Measurements from ENCODE around the gene PEX16.

- TF ChIP-seq POLR2A (IDR thresholded peaks at IDR 0.05) = no peak
- TF ChIP-seq, protein P1, sequence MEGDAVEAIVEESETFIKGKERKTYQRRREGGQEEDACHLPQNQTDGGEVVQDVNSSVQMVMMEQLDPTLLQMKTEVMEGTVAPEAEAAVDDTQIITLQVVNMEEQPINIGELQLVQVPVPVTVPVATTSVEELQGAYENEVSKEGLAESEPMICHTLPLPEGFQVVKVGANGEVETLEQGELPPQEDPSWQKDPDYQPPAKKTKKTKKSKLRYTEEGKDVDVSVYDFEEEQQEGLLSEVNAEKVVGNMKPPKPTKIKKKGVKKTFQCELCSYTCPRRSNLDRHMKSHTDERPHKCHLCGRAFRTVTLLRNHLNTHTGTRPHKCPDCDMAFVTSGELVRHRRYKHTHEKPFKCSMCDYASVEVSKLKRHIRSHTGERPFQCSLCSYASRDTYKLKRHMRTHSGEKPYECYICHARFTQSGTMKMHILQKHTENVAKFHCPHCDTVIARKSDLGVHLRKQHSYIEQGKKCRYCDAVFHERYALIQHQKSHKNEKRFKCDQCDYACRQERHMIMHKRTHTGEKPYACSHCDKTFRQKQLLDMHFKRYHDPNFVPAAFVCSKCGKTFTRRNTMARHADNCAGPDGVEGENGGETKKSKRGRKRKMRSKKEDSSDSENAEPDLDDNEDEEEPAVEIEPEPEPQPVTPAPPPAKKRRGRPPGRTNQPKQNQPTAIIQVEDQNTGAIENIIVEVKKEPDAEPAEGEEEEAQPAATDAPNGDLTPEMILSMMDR (IDR thresholded peaks at IDR 0.05) = no peak
Observed at GRCh38 chr11:45959851-45960250, 42.2 kb upstream of the PEX16 start.
